Activated T-helper 17 cell treated with anti-CD3 and anti-CD28 coated beads, Interleukin-2, amount 50 U/mL, for 72 hours (primary cell): Measurements from ENCODE around the gene NUP153. TPM values are rescaled to one million over a fixed set of nuclear protein-coding genes. Genes with fewer than 3 reads are reported as not detected.
A peak's percentile ranks its signal among the peaks of the same experiment; 100 is the strongest.

Experiments used
- ATAC-seq: fragments of 150-1000 bp; cut with Tn5 transposase; replicated peaks from 2 replicates; pipeline ENCODE4 v1.10.0; 2021; ENCODE audit warnings: mild to moderate bottlenecking, moderate library complexity
- H3K27ac Mint-ChIP-seq: one replicate; pipeline ENCODE4 v1.8.0; 2022; ENCODE audit warnings: mixed read lengths
- H3K27me3 Mint-ChIP-seq: one replicate; pipeline ENCODE4 v1.8.0; 2022; ENCODE audit warnings: mixed read lengths
- H3K36me3 Mint-ChIP-seq: one replicate; pipeline ENCODE4 v1.8.0; 2022; ENCODE audit warnings: low read depth, mild to moderate bottlenecking, mixed read lengths
- H3K4me1 Mint-ChIP-seq: one replicate; pipeline ENCODE4 v1.8.0; 2022; ENCODE audit warnings: mixed read lengths
- H3K4me3 Mint-ChIP-seq: one replicate; pipeline ENCODE4 v1.8.0; 2022; ENCODE audit warnings: mild to moderate bottlenecking, mixed read lengths
- H3K9me3 Mint-ChIP-seq: one replicate; pipeline ENCODE4 v1.8.0; 2022; ENCODE audit warnings: mixed read lengths
- total RNA-seq, 2 donors: library from RNA; stranded (reverse); gene quantifications; one replicate each; pipeline ENCODE4 v1.2.3, GENCODE V29; 2022

NUP153 gene
- total RNA-seq, 2 donors from 2014 or later, result 79.5 to 83.7 TPM

GRCh38 chr6:17656644-17657043 is 50.1 kb downstream of the NUP153 start:
- Mint-ChIP-seq H3K4me3 (no peak overlapping the region), H3K27ac (no peak overlapping the region), H3K27me3 (no peaks in the 10 kb centered on the region), H3K4me1 (peaks cover 24% of the 10 kb centered on the region), H3K9me3 (no peaks in the 10 kb centered on the region), H3K36me3 (peaks cover 100% of the 10 kb centered on the region)
- no peak for ATAC-seq

- Mint-ChIP-seq H3K4me1 (peaks cover 24% of the 10 kb centered on the region), H3K4me3 (no peak overlapping the region), H3K27ac (no peak overlapping the region), H3K27me3 (no peaks in the 10 kb centered on the region), H3K9me3 (no peaks in the 10 kb centered on the region), H3K36me3 (peaks cover 100% of the 10 kb centered on the region)
- ATAC-seq, result no peak
Measured at GRCh38 chr6:17656092-17656491, 50.6 kb downstream of the NUP153 start.

DNA sequence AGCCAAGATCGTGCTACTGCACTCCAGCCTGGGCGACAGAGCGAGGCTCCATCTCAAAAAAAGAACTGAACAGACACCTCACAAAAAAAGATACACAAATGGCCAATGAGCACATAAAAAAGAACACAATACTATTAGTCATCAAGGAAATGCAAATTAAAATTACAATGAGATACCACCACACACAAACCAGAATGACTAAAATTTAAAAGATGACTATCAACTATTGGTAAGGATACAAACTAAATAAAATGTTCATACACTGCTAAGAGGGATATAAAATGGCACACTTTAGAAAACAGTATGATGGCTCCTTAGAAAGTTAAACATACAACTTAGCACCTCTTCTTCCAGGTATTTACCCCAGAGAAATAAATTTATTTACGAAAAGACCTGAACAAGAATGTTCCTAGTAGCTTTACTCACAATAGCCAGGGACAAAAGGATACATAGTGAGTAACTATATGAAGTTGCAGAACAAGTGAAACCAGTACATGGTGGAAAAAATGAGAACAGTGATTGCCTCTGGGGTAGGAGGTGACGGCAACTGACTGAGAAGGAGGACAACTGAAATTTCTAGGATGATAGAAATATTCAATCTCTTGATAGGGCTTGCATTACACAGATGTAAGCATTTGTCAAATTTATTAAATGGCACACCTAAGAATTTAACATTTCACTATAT is 53.4 kb downstream of the NUP153 start:
- no peaks in the 10 kb centered on the region for H3K9me3 Mint-ChIP-seq
- H3K27me3 Mint-ChIP-seq, result no peaks in the 10 kb centered on the region
- peak; percentile 94 for ATAC-seq
- H3K4me3 Mint-ChIP-seq, result peak overlapping the region; percentile 7
- peak overlapping the region; percentile 56 for H3K27ac Mint-ChIP-seq
- H3K36me3 Mint-ChIP-seq, result peaks cover 100% of the 10 kb centered on the region
- H3K4me1 Mint-ChIP-seq, result peaks cover 27% of the 10 kb centered on the region

GRCh38 chr6:17650656-17651309 is 55.9 kb downstream of the NUP153 start:
- H3K4me3 Mint-ChIP-seq, result no peak overlapping the region
- no peaks in the 10 kb centered on the region for H3K27me3 Mint-ChIP-seq
- peaks cover 100% of the 10 kb centered on the region for H3K36me3 Mint-ChIP-seq
- no peaks in the 10 kb centered on the region for H3K9me3 Mint-ChIP-seq
- no peak for ATAC-seq
- H3K4me1 Mint-ChIP-seq, result peaks cover 27% of the 10 kb centered on the region
- no peak overlapping the region for H3K27ac Mint-ChIP-seq

DNA sequence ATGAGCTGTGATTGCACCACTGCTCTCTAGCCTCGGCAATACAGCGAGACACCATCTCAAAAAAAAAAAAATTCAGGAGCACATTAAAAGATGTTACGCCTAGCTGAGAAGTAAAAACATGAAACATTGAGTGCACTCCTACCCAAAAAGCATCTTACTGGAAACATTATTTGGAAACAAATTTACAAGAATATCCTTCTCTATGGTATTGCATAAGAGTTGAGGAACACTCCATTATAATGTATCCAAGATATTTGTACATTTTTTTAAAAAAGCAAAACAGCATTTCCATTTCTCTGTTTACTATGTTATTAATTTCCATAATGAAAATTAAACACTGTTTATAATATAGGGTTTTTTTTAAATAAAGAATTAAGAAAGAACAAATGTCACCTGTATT is 58.0 kb downstream of the NUP153 start:
- ATAC-seq, result no peak
- Mint-ChIP-seq H3K36me3 (peaks cover 100% of the 10 kb centered on the region), H3K4me1 (peaks cover 20% of the 10 kb centered on the region)

DNA sequence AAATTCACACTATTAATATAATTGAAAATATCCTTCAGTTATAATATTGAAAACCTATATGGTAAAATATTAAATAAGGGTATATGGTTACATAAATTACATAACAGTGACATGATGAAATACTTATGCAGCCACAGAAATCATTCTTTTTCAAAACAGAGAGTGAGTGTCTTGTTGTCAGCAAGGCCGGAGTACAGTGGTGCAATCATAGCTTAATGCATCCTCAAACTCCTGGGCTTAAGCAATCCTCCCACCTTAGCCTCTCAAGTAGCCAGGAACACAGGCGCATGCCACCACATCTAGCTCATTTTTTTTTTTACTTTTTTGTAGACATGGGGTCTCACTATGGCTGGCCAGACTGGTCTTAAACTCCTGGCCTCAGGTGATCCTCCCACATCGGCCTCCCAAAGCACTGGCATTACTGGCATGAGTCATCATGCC is 66.2 kb downstream of the NUP153 start:
- Mint-ChIP-seq H3K4me1 (peaks cover 20% of the 10 kb centered on the region), H3K27ac (peak overlapping the region; percentile 67)

More for the DNA sequence above, 58.0 kb downstream of the NUP153 start:
- Mint-ChIP-seq H3K27me3 (no peaks in the 10 kb centered on the region), H3K27ac (no peak overlapping the region), H3K4me3 (no peak overlapping the region), H3K9me3 (no peaks in the 10 kb centered on the region)

DNA sequence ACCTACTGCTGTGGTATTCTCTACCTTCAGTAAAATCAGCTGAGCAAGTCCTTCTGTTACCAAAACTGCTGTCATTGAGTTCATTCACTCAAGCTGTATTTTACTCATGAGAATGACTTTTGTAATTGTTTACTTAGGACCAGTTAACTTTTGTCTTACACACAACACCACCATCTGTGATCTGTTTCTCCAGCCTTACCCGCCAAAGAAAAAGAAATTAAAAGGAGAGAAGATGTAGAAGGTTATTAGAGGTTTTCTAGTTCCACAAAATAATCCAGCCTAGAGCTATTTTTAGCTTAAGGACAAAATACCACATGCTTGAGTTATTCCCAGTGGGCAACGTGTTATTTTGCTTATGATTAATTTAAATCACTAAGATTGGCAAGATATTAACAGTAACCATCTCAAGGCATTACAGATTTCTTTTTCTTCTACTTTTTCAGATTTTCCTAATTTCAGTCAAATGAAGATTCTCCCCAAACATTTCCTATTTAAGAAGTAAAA is 68.5 kb downstream of the NUP153 start:
- Mint-ChIP-seq H3K4me3 (no peak overlapping the region), H3K27ac (no peak overlapping the region), H3K36me3 (peaks cover 100% of the 10 kb centered on the region), H3K4me1 (peaks cover 25% of the 10 kb centered on the region), H3K9me3 (no peaks in the 10 kb centered on the region), H3K27me3 (no peaks in the 10 kb centered on the region)
- no peak for ATAC-seq

More for the DNA sequence above, 66.2 kb downstream of the NUP153 start:
- Mint-ChIP-seq H3K9me3 (no peaks in the 10 kb centered on the region), H3K4me3 (no peak overlapping the region), H3K36me3 (peaks cover 100% of the 10 kb centered on the region), H3K27me3 (no peaks in the 10 kb centered on the region)
- no peak for ATAC-seq

DNA sequence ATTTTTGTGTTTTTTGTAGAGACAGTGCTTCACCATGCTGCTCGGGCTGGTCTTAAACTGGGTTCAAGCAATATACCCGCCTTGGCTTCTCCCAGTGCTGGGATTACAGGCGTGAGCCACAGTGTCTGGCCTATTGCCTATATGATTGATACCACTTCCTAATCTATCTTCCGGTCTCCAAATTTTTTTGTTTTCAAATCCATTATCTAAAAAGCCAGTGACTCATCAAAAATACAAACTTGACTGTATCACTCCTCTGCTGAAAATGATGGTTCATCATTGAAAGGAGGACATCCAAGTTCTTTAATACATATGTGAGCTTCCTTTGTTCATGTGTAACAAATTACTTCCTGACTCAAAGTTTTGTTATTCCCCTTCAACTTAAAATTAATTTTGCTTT is 71.2 kb downstream of the NUP153 start:
- Mint-ChIP-seq H3K27ac (no peak overlapping the region), H3K4me1 (peaks cover 26% of the 10 kb centered on the region), H3K4me3 (no peak overlapping the region), H3K36me3 (peaks cover 100% of the 10 kb centered on the region), H3K27me3 (no peaks in the 10 kb centered on the region), H3K9me3 (no peaks in the 10 kb centered on the region)
- ATAC-seq, result no peak

DNA sequence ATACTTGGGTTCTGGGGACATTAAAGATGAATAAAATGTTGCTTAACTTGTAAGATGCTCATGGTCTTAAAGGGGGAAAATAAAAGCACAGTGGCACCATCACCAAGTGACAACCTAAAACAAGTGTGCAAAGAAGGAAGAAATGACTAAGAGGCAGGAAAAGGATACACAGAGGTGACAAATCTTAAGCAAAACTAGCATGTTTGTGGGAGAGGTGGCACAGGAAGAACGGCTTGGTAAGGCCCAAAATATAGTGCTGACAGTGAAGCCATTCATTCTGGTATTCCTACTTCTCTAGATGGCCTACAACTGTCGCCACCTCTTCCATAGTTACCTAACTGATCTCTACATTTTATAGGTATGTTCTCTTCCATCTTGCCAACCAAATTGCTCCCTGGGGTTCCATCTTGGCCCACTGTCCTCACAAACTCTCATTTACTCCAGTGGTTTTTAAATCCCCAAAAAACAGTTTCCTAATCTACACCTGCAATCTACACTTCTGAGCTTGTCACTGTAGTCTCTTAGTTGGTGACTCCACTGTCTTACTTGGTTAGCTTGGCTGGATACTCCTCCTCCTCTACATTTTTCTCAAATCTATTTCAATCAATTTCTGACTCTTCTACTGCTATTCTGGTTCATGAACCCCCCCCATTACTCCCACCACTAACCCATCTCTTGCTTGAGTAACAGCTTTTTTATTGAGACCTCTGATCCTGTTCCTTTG is 73.1 kb downstream of the NUP153 start:
- H3K36me3 Mint-ChIP-seq, result peaks cover 100% of the 10 kb centered on the region
- peaks cover 28% of the 10 kb centered on the region for H3K4me1 Mint-ChIP-seq
- H3K27me3 Mint-ChIP-seq, result no peaks in the 10 kb centered on the region
- no peaks in the 10 kb centered on the region for H3K9me3 Mint-ChIP-seq
- H3K27ac Mint-ChIP-seq, result peak overlapping the region; percentile 74
- H3K4me3 Mint-ChIP-seq, result peak overlapping the region; percentile 43
- ATAC-seq, result peak; percentile 94

- ATAC-seq, result no peak
- peak overlapping the region; percentile 74 for H3K27ac Mint-ChIP-seq
- H3K36me3 Mint-ChIP-seq, result peaks cover 100% of the 10 kb centered on the region
- H3K4me3 Mint-ChIP-seq, result peak overlapping the region; percentile 43
- no peaks in the 10 kb centered on the region for H3K9me3 Mint-ChIP-seq
- peaks cover 25% of the 10 kb centered on the region for H3K4me1 Mint-ChIP-seq
- H3K27me3 Mint-ChIP-seq, result no peaks in the 10 kb centered on the region
Measured at GRCh38 chr6:17632934-17633333, 73.8 kb downstream of the NUP153 start.

- Mint-ChIP-seq H3K27me3 (no peaks in the 10 kb centered on the region), H3K9me3 (no peaks in the 10 kb centered on the region), H3K36me3 (peaks cover 100% of the 10 kb centered on the region), H3K4me3 (no peak overlapping the region), H3K4me1 (peaks cover 17% of the 10 kb centered on the region), H3K27ac (no peak overlapping the region)
- ATAC-seq, result no peak
Measured at GRCh38 chr6:17630511-17631073, 76.1 kb downstream of the NUP153 start.

DNA sequence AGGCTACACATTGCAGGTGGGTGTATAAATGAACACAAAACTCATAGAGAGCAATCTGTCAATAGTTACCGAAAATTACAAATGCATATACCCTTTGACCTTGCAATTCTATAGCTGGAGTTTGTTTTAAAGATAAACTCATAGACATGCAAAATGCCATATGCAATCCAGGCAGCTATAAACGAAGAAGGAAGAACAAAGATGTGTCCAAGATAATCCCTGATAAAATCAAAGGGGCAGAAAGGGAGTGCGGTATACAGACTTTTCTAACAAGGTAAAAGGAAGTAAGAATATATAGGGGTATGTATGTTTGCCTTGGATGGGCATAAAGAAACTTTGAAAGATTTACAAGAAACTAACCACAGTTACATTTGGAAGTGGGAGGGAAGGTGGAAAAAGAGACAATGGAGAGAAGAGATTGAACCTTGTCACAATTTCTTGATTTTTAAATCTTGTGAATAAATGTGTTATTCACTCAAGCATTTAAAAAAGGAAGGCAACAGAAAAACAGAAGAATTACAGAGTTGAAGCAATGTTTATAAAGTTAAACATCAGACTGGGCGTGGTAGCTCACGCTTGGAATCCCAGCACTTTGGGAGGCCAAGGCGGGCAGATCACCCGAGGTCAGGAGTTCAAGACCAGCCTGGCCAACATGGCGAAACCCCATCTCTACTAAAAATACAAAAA is 76.8 kb downstream of the NUP153 start:
- Mint-ChIP-seq H3K9me3 (no peaks in the 10 kb centered on the region), H3K4me3 (no peak overlapping the region), H3K36me3 (peaks cover 100% of the 10 kb centered on the region), H3K27me3 (no peaks in the 10 kb centered on the region), H3K4me1 (peaks cover 17% of the 10 kb centered on the region), H3K27ac (peak overlapping the region; percentile 8)
- ATAC-seq, result no peak

- peaks cover 13% of the 10 kb centered on the region for H3K4me1 Mint-ChIP-seq
- H3K27ac Mint-ChIP-seq, result peak overlapping the region; percentile 16
- H3K36me3 Mint-ChIP-seq, result peaks cover 100% of the 10 kb centered on the region
- no peaks in the 10 kb centered on the region for H3K27me3 Mint-ChIP-seq
- no peak for ATAC-seq
- no peak overlapping the region for H3K4me3 Mint-ChIP-seq
- H3K9me3 Mint-ChIP-seq, result no peaks in the 10 kb centered on the region
Measured at GRCh38 chr6:17628873-17629272, 77.9 kb downstream of the NUP153 start.

- ATAC-seq, result no peak
- H3K27ac Mint-ChIP-seq, result peak overlapping the region; percentile 65
- peaks cover 12% of the 10 kb centered on the region for H3K4me1 Mint-ChIP-seq
- no peaks in the 10 kb centered on the region for H3K9me3 Mint-ChIP-seq
- H3K36me3 Mint-ChIP-seq, result peaks cover 100% of the 10 kb centered on the region
- H3K27me3 Mint-ChIP-seq, result no peaks in the 10 kb centered on the region
- no peak overlapping the region for H3K4me3 Mint-ChIP-seq
Measured at GRCh38 chr6:17624396-17624795, 82.3 kb downstream of the NUP153 start.
